ENCODE measurements around the gene CCN6. TPM values are rescaled to one million over a fixed set of nuclear protein-coding genes. Genes with fewer than 3 reads are reported as not detected.
A peak's percentile ranks its signal among the peaks of the same experiment; 100 is the strongest.
"Not testable (repeated sequence)": the region's sequence is repeated elsewhere in the genome, so short reads cannot be mapped to it uniquely, and the experiment has no call there.

Gene CCN6
- total RNA-seq, 6 experiments from 2014 or later, result not detected

DNA sequence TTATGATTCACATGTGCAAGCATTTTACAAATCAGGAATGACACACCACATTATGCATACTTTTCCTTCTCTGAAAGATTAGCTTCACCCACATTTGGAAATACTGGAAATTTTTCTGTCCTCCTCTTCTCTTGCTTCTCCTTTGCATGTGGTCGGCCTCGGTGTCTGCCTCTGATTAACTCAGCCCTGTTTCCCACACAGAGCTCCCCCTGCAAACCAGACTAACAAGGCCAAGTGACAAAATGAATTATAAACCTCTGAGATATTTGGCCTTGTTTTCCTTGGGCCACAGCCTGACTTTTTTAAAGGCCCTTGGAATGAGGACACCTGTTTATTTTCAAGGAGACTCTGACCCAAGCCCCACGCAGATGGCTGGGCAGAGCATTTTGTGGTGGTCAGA lies 9.0 kb upstream of the CCN6 start:
- Mint-ChIP-seq H3K9me3 (no peaks in the 10 kb centered on the region), H3K4me1 (ENCODE audit: low read depth) (peaks cover 65% of the 10 kb centered on the region), H3K4me3 (peak overlapping the region; percentile 76), H3K36me3 (ENCODE audit: low read depth) (no peaks in the 10 kb centered on the region), H3K27ac (peak overlapping the region; percentile 88), H3K27me3 (ENCODE audit: insufficient read depth) (no peaks in the 10 kb centered on the region; the same call in 1 of the 2 replicates)
- DNase-seq, result peak; percentile 89
- TF ChIP-seq, protein P1, sequence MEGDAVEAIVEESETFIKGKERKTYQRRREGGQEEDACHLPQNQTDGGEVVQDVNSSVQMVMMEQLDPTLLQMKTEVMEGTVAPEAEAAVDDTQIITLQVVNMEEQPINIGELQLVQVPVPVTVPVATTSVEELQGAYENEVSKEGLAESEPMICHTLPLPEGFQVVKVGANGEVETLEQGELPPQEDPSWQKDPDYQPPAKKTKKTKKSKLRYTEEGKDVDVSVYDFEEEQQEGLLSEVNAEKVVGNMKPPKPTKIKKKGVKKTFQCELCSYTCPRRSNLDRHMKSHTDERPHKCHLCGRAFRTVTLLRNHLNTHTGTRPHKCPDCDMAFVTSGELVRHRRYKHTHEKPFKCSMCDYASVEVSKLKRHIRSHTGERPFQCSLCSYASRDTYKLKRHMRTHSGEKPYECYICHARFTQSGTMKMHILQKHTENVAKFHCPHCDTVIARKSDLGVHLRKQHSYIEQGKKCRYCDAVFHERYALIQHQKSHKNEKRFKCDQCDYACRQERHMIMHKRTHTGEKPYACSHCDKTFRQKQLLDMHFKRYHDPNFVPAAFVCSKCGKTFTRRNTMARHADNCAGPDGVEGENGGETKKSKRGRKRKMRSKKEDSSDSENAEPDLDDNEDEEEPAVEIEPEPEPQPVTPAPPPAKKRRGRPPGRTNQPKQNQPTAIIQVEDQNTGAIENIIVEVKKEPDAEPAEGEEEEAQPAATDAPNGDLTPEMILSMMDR (IDR thresholded peaks at IDR 0.05), result 0 out of 2 replicates have a peak, but pooled peaks have one; percentile 13

DNA sequence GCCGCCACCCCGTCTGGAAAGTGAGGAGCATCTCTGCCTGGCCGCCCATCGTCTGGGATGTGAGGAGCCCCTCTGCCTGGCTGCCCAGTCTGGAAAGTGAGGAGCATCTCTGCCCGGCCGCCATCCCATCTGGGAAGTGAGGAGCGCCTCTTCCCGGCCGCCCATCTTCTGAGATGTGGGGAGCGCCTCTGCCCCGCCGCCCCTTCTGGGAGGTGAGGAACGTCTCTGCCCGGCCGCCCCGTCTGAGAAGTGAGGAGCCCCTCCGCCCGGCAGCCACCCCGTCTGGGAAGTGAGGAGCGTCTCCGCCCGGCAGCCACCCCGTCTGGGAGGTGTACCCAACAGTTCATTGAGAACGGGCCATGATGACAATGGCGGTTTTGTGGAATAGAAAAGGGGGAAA lies 6.4 kb upstream of the CCN6 start:
- not testable (repeated sequence) for DNase-seq; H3K27ac Mint-ChIP-seq; H3K27me3 Mint-ChIP-seq (ENCODE audit: insufficient read depth); H3K9me3 Mint-ChIP-seq; H3K36me3 Mint-ChIP-seq (ENCODE audit: low read depth); H3K4me3 Mint-ChIP-seq
- H3K4me1 Mint-ChIP-seq (ENCODE audit: low read depth), result peaks cover 38% of the 10 kb centered on the region

DNA sequence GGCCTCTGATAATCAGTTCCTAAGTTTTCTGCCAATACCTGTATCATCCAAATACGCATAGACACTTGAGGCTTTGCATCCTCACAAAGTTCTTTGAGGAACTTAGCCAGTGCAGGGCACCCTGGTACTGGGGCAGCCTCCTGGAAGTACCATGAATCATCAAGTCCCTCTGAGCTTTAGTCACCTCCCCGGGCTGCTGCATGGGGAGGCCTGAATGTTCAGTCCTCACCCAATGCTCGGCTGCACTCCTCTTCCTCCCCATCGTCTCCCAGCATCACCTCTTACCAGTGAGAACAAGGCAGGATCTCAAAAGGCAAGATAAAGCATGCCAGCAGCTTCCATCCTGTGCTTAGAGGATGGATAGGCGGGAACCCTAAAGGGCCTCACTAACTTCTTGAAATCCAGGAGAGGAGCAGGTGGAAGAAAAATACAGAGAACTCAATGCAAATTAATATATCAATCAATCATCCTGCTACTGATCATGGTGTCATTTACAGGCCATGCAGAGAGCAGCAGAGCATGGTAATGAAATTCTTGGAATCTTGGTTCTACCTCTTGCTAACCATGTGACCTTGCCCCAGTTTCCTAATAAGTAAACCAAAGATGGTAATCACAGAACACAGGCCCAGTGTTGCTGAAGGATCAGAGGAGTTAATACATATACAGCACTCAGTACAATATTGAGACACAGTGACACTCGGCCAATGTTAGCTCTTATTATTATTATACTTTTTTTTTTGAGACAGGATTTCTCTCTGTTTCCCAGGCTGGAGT lies 4.7 kb upstream of the CCN6 start:
- Mint-ChIP-seq H3K27ac (no peak overlapping the region), H3K36me3 (ENCODE audit: low read depth) (no peaks in the 10 kb centered on the region), H3K9me3 (no peaks in the 10 kb centered on the region), H3K4me1 (ENCODE audit: low read depth) (peaks cover 26% of the 10 kb centered on the region), H3K4me3 (no peak overlapping the region), H3K27me3 (ENCODE audit: insufficient read depth) (no peaks in the 10 kb centered on the region; the same call in 1 of the 2 replicates)
- DNase-seq, result peak; percentile 33
- TF ChIP-seq, protein P1 (IDR thresholded peaks at IDR 0.05), result no peak

DNA sequence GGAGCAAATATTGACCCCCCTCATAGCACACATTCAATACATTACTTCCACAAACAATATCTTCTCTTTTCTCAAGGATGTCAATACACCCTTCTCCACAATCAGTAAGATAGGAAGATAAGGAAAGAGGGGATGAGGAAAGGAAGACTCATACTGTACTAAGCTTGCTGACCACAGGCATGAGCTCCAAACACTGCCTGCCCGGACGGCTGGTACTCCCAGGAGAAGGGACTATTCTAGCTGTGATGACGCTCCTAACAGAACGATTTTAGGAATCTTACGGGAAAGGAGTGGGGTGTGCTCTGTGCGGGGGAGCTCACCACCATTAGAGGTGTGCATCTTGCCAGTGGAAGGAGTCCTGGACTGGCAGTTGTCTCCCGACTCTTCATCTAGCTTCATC lies 3.9 kb upstream of the CCN6 start:
- Mint-ChIP-seq H3K9me3 (no peaks in the 10 kb centered on the region), H3K36me3 (ENCODE audit: low read depth) (no peaks in the 10 kb centered on the region), H3K27me3 (ENCODE audit: insufficient read depth) (no peaks in the 10 kb centered on the region; the same call in 1 of the 2 replicates), H3K4me3 (no peak overlapping the region), H3K4me1 (ENCODE audit: low read depth) (peaks cover 23% of the 10 kb centered on the region), H3K27ac (no peak overlapping the region)
- TF ChIP-seq, protein P1 (IDR thresholded peaks at IDR 0.05), result no peak
- no peak for DNase-seq

DNA sequence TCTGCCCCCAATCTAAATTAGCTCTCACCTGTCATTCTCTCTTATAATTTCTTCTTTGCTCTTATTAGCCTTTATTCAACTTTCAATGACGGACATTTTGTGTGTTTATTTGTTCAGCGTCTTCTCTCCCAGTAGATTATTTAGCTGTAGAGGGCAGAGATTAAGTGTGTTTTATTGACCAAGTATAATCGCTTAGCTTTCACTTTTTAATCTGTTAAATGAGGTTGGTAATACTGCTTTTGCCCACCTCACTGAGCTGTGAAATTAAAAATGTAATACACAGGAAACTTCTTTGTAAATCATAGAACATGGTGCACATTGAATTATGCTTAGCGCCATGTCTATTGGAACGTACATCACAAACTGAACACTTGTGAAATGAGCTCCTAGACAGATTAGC lies 3.5 kb upstream of the CCN6 start:
- Mint-ChIP-seq H3K27me3 (ENCODE audit: insufficient read depth) (no peaks in the 10 kb centered on the region), H3K27ac (no peak overlapping the region), H3K9me3 (no peaks in the 10 kb centered on the region), H3K4me1 (ENCODE audit: low read depth) (peaks cover 21% of the 10 kb centered on the region), H3K36me3 (ENCODE audit: low read depth) (no peaks in the 10 kb centered on the region), H3K4me3 (no peak overlapping the region)
- TF ChIP-seq, protein P1 (IDR thresholded peaks at IDR 0.05), result no peak
- DNase-seq, result no peak

DNA sequence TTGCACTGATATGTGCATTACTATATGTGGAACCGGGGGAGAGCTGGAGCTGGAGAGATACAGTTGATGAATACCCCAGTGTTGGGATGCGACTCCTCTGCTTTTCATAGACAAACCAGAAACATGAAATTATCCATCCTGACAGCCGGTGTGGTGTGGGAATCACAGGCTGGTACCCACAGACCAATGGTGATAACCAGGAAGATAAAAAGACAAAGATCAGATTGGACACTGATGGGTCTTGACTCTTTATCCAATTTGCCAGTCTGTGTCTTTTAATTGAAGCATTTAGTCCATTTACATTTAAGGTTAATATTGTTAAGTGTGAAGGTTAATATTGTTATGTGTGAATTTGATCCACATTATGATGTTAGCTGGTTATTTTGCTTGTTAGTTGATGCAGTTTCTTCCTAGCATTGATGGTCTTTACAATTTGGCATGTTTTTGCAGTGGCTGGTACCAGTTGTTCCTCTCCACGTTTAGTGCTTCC lies 2.6 kb upstream of the CCN6 start:
- peaks cover 17% of the 10 kb centered on the region for H3K4me1 Mint-ChIP-seq (ENCODE audit: low read depth)
- H3K9me3 Mint-ChIP-seq; H3K27me3 Mint-ChIP-seq (ENCODE audit: insufficient read depth); H3K27ac Mint-ChIP-seq; DNase-seq; H3K4me3 Mint-ChIP-seq; H3K36me3 Mint-ChIP-seq (ENCODE audit: low read depth): not testable (repeated sequence)

Measured in HFFc6 (cell line).